Heart right ventricle (tissue), 16 donors: Measurements from ENCODE around the gene TREML1. TPM values are rescaled to one million over a fixed set of nuclear protein-coding genes. Genes with fewer than 3 reads are reported as not detected.

ENCODE experiments used
- ATAC-seq, 8 donors: fragments of 200-7000 bp; cut with Tn5 transposase; one replicate each; pipeline ENCODE4 v1.9.1; 2020; ENCODE audit warnings: mild to moderate bottlenecking in 8 of 8, moderate library complexity in 8 of 8, moderate number of reproducible peaks in 1 of 8
- DNase-seq, 2 donors: peaks; one replicate each; pipeline ENCODE4 v3.0.0-alpha.2; 2020
- H3K27ac ChIP-seq, 10 donors: fragments of 200-600 bp; sonication (generic) in 2 of 10; one replicate each; pipeline versions ENCODE4 v1.5.0 to v1.8.0; 2020 to 2022; ENCODE audit warnings: mild to moderate bottlenecking in 3 of 10
- H3K27me3 ChIP-seq, 7 donors: fragments of 200-600 bp; one replicate each; pipeline ENCODE4 v1.8.0; 2021 to 2022; ENCODE audit warnings: mild to moderate bottlenecking in 2 of 7
- H3K36me3 ChIP-seq, 9 donors: fragments of 200-600 bp; sonication (generic) in 1 of 9; one replicate each; pipeline versions ENCODE4 v1.5.0 to v1.8.0; 2020 to 2022; ENCODE audit warnings: mild to moderate bottlenecking in 2 of 9
- H3K4me1 ChIP-seq, 9 donors: fragments of 200-600 bp; sonication (generic) in 1 of 9; one replicate each; pipeline versions ENCODE4 v1.5.0 to v1.8.0; 2020 to 2022; ENCODE audit warnings: mild to moderate bottlenecking in 4 of 9
- H3K4me3 ChIP-seq, 10 donors: fragments of 200-600 bp; sonication (generic) in 2 of 10; one replicate each; pipeline versions ENCODE4 v1.5.0 to v1.8.0; 2020 to 2022; ENCODE audit warnings: mild to moderate bottlenecking in 7 of 10, moderate library complexity in 2 of 10
- H3K9me3 ChIP-seq, 11 donors: fragments of 200-600 bp in 10 of 11; sonication (generic) in 2 of 11; one replicate each; pipeline versions ENCODE4 v1.5.0 to v1.8.0; 2013 to 2022; ENCODE audit warnings: mild to moderate bottlenecking in 2 of 11, control low read depth in 1 of 11, moderate library complexity in 1 of 11
- CTCF ChIP-seq, 9 donors: fragments of 200-600 bp; sonication (generic) in 2 of 9; IDR thresholded peaks; one replicate each; pipeline versions ENCODE4 v1.5.0 to v1.8.0; 2021 to 2022; ENCODE audit warnings: antibody characterized with exemption in 9 of 9, mild to moderate bottlenecking in 5 of 9, moderate library complexity in 1 of 9
- WGBS, 2 donors: extraction: QIAGEN DNeasy Blood & Tissue Kit; methylation state at CpG; one replicate each; pipeline ENCODE4 v1.1.7; 2013; ENCODE audit warnings: inconsistent platforms in 1 of 2; 5-methylcytosine and 5-hydroxymethylcytosine counted together
- intact Hi-C, 10 donors: fragments of 100-400 bp; cut with DNase I; formaldehyde crosslinking; loops; one replicate each; pipeline versions ENCODE4 v1.11.1 to v1.14.2; 2022
- polyA plus RNA-seq, 2 donors: library from polyadenylated mRNA; stranded (reverse); fragments of 200-250 nt; gene quantifications; one replicate each; pipeline ENCODE4 v1.2.3, GENCODE V29; 2013
- total RNA-seq, 10 donors: library from RNA; stranded (reverse); fragmentation: NEBNext Ultra II Directional in 3 of 10; extraction: Animal tissue kit (Norgen Biotek cat#: 25700) in 3 of 10; gene quantifications; one replicate each; pipeline versions ENCODE4 v1.2.1 to v1.2.4, GENCODE V29; 2021 to 2023
- donor health status: Arrhythmogenic right ventricular cardiomyopathy.
- donor health status: ischemic (EF 13 %, LVEDD 7.1; RV severe dilation, severe dysfunction).
- donor health status: healthy with polysubstance abuse.
- donor health status: DM: no; HTN: yes; CAD: no.
- donor health status: DM: no; HTN: no; CAD: no.
- donor health status: ischemic (EF 25% LVEDD 6.9; RV normal size, moderate dysfunction).
- donor health status: ischemic (EF 25% LVEDD 5.7; RV mildly dilated, moderate dysfunction).
- donor health status: healthy.
- donor health status: DM: yes; HTN: yes; CAD: no.
- donor health status: Ischemic cardiomyopathy.
- donor health status: ischemic (EF 35%, LVEDD 5.7; RV mildly dilated, moderate dysfunction).
- donor health status: nonischemic (EF 11% LVEDD 7.7; RV severe dilation, severe dysfunction).
- donor health status: DM: yes; HTN: yes; CAD: no.
- donor health status: PGD.
- donor health status: ischemic (EF 29% LVEDD 5.4; RV normal size, mild dysfunction).
- donor health status: nonischemic (EF 23%, LVEDD 6.1; RV moderate dilation, normal function).

Gene TREML1
- total and polyA plus RNA-seq, 12 donors, result 0.17 to 0.39 (median 0.33) TPM; not detected in 9

- whole genome bisulfite sequencing, 2 donors, result 98 to 100% methylated on average over 1 of the region's 1 CpG
- H3K27ac ChIP-seq, result no peak overlapping the region
- H3K4me1 ChIP-seq, result no peaks in the 10 kb centered on the region
- no peaks in the 10 kb centered on the region for H3K27me3 ChIP-seq
- no peak for ATAC-seq
- no peaks in the 10 kb centered on the region for H3K9me3 ChIP-seq
- intact Hi-C loops, result no loop called here
- no peak for TF ChIP-seq CTCF (IDR thresholded peaks at IDR 0.05)
- H3K4me3 ChIP-seq, result no peak overlapping the region
- no peak for DNase-seq
- H3K36me3 ChIP-seq, result peaks cover 0 to 44% (median 0%) of the 10 kb centered on the region in 9 donors
Measured at GRCh38 chr6:41147917-41148316, 6.2 kb downstream of the TREML1 start.

GRCh38 chr6:41136911-41137310, 17.2 kb downstream of the TREML1 start:
- no peaks in the 10 kb centered on the region for H3K4me1 ChIP-seq
- DNase-seq (no peak), ATAC-seq (no peak)
- H3K4me3 ChIP-seq, result no peak overlapping the region
- no peaks in the 10 kb centered on the region for H3K9me3 ChIP-seq
- no peaks in the 10 kb centered on the region for H3K27me3 ChIP-seq
- intact Hi-C loops, result no loop called here
- peaks cover 0 to 69% (median 12%) of the 10 kb centered on the region in 9 donors for H3K36me3 ChIP-seq
- no peak overlapping the region for H3K27ac ChIP-seq
- no peak for TF ChIP-seq CTCF (IDR thresholded peaks at IDR 0.05)

- no peak for TF ChIP-seq CTCF (IDR thresholded peaks at IDR 0.05)
- Histone ChIP-seq H3K36me3 (peaks cover 0 to 57% (median 12%) of the 10 kb centered on the region in 9 donors), H3K4me3 (no peak overlapping the region), H3K27ac (no peak overlapping the region), H3K27me3 (no peaks in the 10 kb centered on the region), H3K9me3 (no peaks in the 10 kb centered on the region), H3K4me1 (no peaks in the 10 kb centered on the region)
- ATAC-seq (no peak), DNase-seq (no peak)
- WGBS, 2 donors, result 92 to 95% methylated on average over 3 of the region's 3 CpGs
- intact Hi-C loops, result no loop called here
Measured at GRCh38 chr6:41135062-41135832, 18.9 kb downstream of the TREML1 start.

- 62 to 65% methylated on average over 2 of the region's 2 CpGs for WGBS, 2 donors
Measured at GRCh38 chr6:41132254-41132653, 21.9 kb downstream of the TREML1 start.

More at GRCh38 chr6:41132254-41132653, 21.9 kb downstream of the TREML1 start:
- no peaks in the 10 kb centered on the region for H3K9me3 ChIP-seq
- no peak for DNase-seq
- peaks cover 0 to 38% (median 12%) of the 10 kb centered on the region in 9 donors for H3K36me3 ChIP-seq
- H3K27me3 ChIP-seq, result no peaks in the 10 kb centered on the region
- no peak overlapping the region for H3K27ac ChIP-seq
- no peak for ATAC-seq
- intact Hi-C loops, result no loop called here
- no peak overlapping the region for H3K4me3 ChIP-seq
- no peak for TF ChIP-seq CTCF (IDR thresholded peaks at IDR 0.05)
- no peaks in the 10 kb centered on the region for H3K4me1 ChIP-seq
